ENCODE results near the gene ARF6.
"Not testable (repeated sequence)": the region's sequence is repeated elsewhere in the genome, so short reads cannot be mapped to it uniquely, and the experiment has no call there.

The ARF6 gene

GRCh38 chr14:49907186-49907585, 14.3 kb downstream of the ARF6 start:
- no peak for ATAC-seq
- no peak for DNase-seq

DNA sequence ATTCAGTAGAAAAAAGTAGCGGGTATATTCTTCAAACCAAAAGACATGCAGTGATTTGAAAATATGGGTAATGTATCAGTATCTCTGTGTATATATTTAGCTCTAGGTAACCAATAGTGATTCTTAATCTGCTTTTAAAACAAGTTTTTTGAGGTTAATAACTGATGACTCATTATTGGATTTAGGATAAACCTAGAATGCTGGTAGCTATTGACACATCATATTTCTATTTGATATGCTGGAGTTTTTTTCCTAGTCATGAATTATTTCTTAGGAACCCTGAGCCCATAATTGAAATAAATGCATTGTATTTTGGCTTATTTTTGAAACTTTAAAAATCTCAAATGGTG, 15.5 kb downstream of the ARF6 start:
- no peak for DNase-seq
- ATAC-seq = no peak

- ATAC-seq (no peak), DNase-seq (no peak)
Observed at GRCh38 chr14:49909016-49909415, 16.1 kb downstream of the ARF6 start.

- no peak for ATAC-seq
- no peak for DNase-seq
Observed at GRCh38 chr14:49915085-49915484, 22.2 kb downstream of the ARF6 start.

DNA sequence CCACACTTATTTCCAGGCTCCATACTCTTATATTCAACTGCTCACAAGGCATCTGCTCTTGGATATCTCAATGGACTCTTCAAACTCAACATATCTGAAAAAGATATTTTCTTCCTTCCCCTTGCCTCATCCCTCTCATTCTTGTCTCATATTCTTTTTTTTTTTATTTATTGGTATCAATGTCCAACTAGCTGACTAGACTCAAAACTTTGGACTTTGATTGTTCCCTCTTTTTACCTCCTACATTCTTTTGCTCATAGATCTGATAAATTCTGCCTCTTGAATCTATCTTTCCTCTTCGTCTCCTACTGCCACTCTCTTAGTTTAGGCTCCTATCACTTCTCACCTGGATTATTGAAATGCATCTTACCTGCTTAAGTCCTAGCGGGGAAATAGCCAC, 25.8 kb downstream of the ARF6 start:
- DNase-seq = no peak
- ATAC-seq = no peak

DNA sequence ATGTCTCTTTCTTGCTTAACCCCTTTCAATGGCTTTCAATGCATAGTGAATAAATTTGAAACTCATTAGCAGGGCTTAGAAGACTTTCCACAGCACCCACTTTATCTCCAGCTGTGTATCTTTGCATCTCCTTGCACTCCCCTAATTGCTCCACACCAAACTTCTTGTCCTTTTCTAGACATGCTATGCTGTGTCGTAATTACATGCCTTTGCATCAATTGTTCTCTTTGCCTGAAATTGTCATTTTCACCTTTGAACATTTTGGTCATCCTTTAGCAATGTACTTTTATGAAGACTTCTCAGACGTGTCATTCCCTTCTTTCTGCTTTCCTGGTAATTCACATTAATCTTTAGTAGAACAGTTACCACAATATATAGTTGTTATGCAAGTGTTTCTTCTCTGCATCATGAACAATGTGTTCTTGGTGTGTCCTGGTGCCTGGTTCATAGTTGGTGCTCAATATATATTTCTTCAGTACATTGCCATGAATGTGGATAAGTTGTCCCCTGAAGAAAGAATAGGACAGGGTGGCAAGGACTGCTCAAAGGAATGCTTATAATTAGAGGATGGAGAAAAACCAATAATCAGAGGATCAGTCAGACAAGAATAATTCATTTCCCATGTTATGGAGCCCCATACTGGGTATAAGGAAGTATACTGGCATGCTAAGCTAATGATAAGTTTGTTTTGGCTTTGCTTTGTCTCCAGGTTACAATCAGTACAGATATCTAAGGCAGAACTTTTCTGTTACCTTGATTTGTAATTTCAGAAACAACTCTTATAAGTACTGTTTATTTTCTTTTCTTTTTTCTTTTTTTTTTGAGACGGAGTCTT, 27.2 kb downstream of the ARF6 start:
- ATAC-seq = no peak

GRCh38 chr14:49920935-49921334, 28.1 kb downstream of the ARF6 start:
- DNase-seq (no peak), ATAC-seq (no peak)

More for the DNA sequence above, 27.2 kb downstream of the ARF6 start:
- no peak for DNase-seq

- no peak for ATAC-seq
- DNase-seq = no peak
Observed at GRCh38 chr14:49921401-49921800, 28.5 kb downstream of the ARF6 start.

DNA sequence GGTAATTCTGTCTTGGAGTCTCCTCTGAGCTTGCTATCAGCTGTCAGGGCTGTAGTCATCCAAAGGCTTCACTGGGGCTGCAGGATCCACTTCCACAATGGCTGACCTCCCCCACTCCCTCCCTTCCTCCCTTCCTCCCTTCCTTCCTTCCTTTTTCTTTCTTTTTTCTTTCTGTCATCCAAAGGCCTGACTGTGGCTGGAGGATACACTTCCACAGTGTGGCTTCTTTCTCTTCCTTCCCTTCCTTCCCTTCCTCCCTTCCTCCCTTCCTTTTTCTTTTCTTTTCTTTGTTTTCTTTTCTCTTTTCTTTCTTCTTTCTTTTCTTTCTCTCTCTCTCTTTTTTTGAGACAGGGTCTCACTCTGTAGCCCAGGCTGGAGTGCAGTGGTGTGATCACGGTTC, 30.6 kb downstream of the ARF6 start:
- no peak for ATAC-seq

DNA sequence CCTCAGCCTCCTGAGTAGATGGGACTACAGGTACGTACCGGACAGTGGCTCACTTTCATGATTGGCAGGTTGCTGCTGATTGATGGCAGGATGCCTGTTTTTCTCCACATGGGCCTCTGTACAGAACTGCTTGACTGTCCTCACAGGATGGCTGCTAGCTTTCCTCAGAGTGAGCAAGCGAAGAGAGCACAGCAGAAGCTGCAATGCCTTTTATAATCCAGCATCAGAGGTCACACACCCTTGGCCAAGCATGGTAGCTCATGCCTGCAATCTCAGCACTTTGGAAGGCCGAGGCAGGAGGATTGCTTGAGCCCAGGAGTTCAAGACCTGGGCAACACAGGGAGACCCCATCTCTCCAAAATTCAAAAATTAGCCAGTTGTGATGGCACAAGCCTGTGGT, 31.0 kb downstream of the ARF6 start:
- DNase-seq (no peak), ATAC-seq (no peak)

More for the DNA sequence above, 30.6 kb downstream of the ARF6 start:
- DNase-seq = no peak

- ATAC-seq (no peak), DNase-seq (no peak)
Observed at GRCh38 chr14:49924852-49925251, 32.0 kb downstream of the ARF6 start.

- DNase-seq (no peak), ATAC-seq (no peak)
Observed at GRCh38 chr14:49926803-49927202, 33.9 kb downstream of the ARF6 start.

DNA sequence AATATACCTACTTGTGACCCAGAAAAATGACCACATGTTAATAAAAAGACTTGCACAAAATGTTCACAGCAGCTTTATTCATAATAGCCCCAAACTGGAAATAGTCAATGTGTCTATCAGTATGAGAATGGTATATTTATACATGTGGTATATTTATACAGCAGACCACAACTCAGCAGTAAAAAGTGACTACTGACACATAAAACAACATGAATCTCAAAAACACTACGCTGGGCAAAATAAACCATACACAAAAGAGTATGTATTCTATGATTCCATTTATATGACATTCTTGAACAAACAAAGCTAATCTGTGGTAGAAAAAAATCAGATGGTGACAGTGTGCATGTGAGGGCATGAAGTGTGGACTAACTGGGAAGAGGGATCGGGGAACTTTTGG, 35.1 kb downstream of the ARF6 start:
- DNase-seq = no peak
- ATAC-seq = no peak

DNA sequence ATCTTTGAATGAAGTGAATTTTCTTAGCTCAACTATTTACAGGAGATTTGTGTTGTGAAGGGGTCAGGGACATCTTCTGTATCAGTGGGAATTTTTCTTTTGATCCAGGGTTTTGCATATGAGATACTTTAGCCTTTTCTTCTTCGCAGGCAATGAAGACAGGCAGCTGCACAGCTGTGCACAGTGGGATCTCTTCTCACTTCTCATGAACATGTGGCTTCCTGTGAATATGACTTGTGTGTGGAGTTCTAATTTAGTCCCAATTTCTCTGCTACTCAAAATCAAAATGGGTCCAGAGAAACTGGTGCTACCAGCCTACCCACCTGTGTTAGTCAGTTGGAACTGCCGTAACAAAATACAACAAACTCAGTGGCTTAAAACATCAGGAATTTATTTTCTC, 37.8 kb downstream of the ARF6 start:
- ATAC-seq (no peak), DNase-seq (no peak)

DNA sequence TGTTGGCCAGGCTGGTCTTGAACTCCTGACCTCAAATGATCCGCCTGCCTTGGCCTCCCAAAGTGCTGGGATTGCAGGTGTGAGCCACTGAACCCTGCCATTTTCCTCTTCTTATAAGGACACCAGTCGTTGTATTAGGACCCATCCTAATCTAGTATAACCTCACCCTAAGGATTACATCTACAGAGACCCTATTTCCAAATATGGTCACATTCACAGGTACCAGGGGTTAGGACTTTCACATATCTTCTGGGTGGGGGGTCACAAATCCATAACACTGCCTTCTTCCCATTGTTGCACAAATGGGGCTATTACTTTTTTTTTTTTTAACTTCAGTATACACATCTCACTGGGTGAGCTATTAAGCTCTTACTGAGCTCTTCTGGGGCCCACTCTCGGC, 38.6 kb downstream of the ARF6 start:
- ATAC-seq = no peak
- DNase-seq = no peak

DNA sequence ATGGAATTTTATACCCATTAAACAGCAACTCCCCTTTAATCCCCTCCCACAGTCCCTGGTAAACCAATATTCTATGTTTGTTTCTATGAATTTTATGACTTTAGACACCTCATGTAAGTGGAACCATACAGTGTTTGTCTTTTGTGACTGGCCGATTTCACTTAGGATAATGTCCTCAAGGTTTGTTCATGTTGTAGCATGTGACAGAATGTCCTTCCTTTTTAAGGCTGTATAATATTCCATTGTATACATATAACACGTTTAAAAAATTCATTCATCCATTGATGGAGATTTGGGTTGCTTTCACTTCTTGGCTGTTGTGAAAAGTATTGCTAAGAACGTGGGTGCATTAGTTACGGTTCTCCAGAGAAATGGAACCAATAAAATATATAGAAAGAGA, 40.2 kb downstream of the ARF6 start:
- ATAC-seq (no peak), DNase-seq (no peak)

DNA sequence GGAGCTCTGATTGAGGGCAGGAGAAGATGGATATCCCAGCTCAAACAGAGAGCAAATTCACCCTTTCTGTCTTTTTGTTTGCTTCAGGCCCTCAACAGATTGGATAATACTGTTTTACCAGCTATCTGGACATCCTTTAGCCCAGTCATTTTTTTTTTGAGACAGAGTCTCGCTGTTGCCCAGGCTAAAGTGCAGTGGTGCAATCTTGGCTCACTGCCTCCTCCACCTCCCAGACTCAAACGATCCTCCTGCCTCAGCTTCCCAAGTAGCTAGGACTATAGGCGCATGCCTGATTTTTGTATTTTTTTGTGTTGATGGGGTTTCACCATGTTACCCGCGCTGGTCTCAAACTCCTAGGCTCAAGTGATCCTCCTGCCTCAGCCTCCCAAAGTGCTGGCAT, 40.8 kb downstream of the ARF6 start:
- ATAC-seq (no peak), DNase-seq (no peak)

- no peak for DNase-seq
Observed at GRCh38 chr14:49934646-49935045, 41.8 kb downstream of the ARF6 start.

GRCh38 chr14:49935526-49935925, 42.6 kb downstream of the ARF6 start:
- DNase-seq (no peak), ATAC-seq (no peak)

More at GRCh38 chr14:49934646-49935045, 41.8 kb downstream of the ARF6 start:
- no peak for ATAC-seq

GRCh38 chr14:49936246-49936645, 43.4 kb downstream of the ARF6 start:
- ATAC-seq, DNase-seq: not testable (repeated sequence)

- not testable (repeated sequence) for DNase-seq, ATAC-seq
Observed at GRCh38 chr14:49936882-49937281, 44.0 kb downstream of the ARF6 start.

- ATAC-seq, DNase-seq: not testable (repeated sequence)
Observed at GRCh38 chr14:49939215-49939614, 46.3 kb downstream of the ARF6 start.

DNA sequence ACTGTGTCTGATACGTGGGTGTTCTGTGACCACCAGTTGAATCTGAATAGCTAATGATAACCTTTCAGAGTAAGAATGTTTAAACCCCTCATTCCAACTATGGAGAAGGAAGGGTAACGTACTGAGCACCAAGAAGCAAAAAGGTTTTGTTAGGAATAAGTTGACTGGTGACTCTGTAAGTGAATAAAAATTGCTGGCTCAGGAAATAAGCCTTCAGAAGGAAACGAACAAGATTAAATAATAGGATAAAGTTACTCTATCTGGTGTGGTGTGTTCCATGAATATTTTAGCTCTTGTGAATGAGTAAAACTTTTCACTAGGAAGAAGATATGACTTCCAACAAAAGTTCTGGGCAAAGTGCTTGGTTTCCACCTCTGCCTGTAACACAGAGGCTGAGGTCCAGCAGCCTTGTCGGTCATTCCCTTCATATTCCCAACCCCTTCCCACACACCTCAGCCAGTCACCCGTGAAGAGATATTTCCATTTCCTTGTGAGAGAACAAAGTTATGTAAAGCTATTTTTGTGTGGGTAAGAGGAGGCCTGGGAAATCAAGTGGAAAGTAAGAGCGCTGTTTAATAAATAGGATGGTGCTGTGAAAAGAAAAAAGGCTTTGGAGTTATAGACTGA, 47.1 kb downstream of the ARF6 start:
- ATAC-seq (no peak), DNase-seq (no peak)
